H1 (cell line): ENCODE results near the gene SCAMP4. TPM values are rescaled to one million over a fixed set of nuclear protein-coding genes. Genes with fewer than 3 reads are reported as not detected.

ENCODE experiments used
- CHD7 ChIP-seq: fragments of 300-600 bp; sonication (generic); IDR thresholded peaks from 2 replicates; pipeline ENCODE4 v1.7.1; 2012; ENCODE audit warnings: low read length, moderate library complexity, mild to moderate bottlenecking, inconsistent platforms; ENCODE audit not compliant: insufficient replicate concordance
- polyA plus RNA-seq, 7 experiments: library from polyadenylated mRNA; depleted of rRNA in 3 of 7; stranded (reverse) in 5 of 7; unstranded in 2 of 7; fragments of >200 nt in 5 of 7; fragments of 200-250 nt in 2 of 7; gene quantifications; 1 replicate in 5 of 7; 2 replicates in 1 of 7; 4 replicates in 1 of 7; pipeline versions ENCODE4 v1.2.1 to v1.2.3, GENCODE V29; 2011 to 2013; ENCODE audit warnings: missing spikeins in 2 of 7, mixed read lengths in 2 of 7
- total RNA-seq: library from RNA; stranded (reverse); fragmentation: NEBNext Ultra II Directional; extraction: Animal tissue kit (Norgen Biotek cat#: 25700); gene quantifications from 2 replicates; pipeline ENCODE4 v1.2.1, GENCODE V29; 2021

The SCAMP4 gene
- total and polyA plus RNA-seq, 2 of the 8 experiments (the other 6 are each of a cell fraction or from before 2014, with no cell fraction given), result 17.1 to 61.4 TPM

- no peak for TF ChIP-seq CHD7
- TF ChIP-seq, all 59 proteins: peak for 1
Measured at GRCh38 chr19:1956122-1956494, 50.9 kb downstream of the SCAMP4 start (continued).
